ENCODE measurements around the gene HOXB3.

HOXB3 gene

DNA sequence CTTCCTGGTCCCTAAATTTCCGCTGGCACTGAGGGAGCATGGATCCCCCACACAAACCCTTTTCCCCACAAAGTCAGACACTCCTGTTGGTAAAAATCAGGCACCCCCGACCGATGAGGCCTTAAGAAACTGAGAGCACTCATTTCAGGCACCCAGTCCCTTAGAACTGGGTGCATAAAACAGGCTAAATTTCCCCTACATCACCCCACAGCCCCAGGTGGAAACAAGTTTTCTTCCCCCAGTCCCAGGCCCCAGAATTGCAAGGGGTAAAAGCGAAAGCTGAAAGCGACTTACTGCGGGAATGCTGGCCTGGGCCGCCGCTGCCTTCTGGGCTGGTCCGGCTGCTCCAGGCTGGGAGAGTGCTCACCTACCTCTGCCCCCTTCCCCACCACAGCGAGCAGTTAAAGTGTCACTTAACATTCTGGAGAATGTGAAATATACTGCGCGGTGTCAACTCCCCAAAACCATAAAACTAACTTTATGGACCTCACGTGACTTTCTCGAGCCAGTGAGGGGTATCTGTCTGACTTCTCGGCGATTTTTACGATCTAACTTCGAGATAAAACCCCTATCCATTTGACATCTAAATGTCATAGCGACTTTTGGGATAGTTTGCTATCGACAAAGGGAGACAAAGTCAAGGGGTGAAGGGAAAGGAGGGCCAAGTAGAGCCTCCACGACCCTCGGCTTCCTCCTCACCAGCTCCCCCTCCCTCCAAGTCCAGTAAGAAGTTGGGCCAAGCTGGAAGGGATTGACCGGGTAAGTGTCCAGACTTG is at the start of gene HOXB3:
HOXB3 (minus strand) TSS at position 411 of the 776 bp plus-strand sequence. CDS start 37,767 bp downstream, outside the sequence.
- peaks cover 59% of the 10 kb centered on the region for H3K4me1 Mint-ChIP-seq
- DNase-seq (no peak), ATAC-seq (no peak)
- H3K27ac Mint-ChIP-seq, result no peak within 1 kb of the TSS
- H3K9me3 Mint-ChIP-seq, result no peaks in the 10 kb centered on the region
- peaks cover 100% of the 10 kb centered on the region for H3K27me3 Mint-ChIP-seq
- peak within 1 kb of the TSS in 1 of 2 donors; percentile 28 for H3K4me3 Mint-ChIP-seq

DNA sequence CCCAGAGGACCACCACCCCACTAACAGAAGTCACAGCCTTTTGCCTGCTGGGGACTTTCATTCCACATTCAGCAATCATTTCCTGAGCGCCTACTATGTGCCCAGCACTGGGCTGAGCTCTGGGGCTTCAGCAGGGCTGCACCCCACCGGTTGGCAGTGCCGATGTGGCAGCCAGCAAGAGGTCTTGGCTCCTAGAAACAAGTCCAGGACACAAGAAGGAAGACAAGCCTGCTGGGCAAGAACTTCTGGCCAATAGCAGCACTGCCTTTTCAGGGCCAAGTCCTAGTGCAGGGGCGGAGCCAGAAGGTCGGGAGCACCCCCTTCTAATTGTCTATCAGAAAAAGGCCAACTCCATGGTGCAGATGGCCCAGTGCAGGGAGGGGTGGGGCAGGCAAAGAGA is 49.1 kb upstream of the HOXB3 start:
- H3K27me3 Mint-ChIP-seq, result peaks cover 100% of the 10 kb centered on the region
- H3K27ac Mint-ChIP-seq, result no peak overlapping the region
- H3K4me3 Mint-ChIP-seq, result no peak overlapping the region
- DNase-seq, result no peak
- ATAC-seq, result no peak
- peaks cover 40% of the 10 kb centered on the region for H3K4me1 Mint-ChIP-seq
- H3K9me3 Mint-ChIP-seq, result no peaks in the 10 kb centered on the region

DNA sequence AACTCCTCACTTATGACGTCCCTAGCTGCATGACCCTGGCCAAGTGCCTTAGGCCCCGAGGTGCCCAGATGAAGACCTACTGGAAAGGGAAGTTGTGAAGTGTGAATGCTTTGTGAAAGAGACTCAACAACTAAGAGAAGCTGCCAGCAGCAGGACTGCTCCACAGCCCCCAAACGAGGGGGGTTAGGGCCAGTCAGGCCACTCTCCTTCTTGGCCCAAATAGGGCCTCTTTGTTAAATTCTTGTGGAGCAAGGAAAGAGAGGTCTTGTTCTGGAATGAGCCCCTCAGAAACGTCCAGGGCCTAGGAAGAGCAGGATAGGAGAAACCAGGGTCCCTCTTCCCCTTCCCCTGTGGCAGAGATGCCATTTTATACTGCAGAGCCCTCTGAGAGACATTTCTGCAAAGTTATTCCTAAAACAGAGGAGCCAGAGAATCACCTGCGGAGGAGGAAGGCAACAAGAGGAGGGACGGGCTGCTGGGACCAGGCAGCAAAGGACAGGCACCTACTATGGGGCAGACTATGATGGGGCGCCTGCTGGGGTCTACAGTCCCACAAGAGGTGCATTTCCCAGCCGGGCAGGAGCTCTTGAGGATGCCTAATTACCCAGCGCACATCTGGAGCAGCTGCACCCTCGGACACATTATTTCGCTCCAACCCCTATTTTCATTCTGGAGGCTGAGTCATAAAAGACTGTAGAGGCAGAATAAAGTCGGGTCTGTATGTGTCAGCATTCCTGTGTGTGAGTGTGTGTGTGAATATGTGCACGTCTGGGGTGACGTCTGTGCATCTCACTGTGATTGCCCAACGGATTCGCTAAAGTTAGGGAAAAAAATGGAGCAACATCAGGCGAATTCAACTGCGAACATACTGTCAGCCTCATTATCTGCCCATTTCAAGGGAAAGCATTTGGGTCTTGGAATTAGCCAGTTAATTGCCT is 47.6 kb upstream of the HOXB3 start:
- DNase-seq, result peak in 1 of 2 donors; percentile 1
- Mint-ChIP-seq H3K9me3 (no peaks in the 10 kb centered on the region), H3K27me3 (peaks cover 100% of the 10 kb centered on the region), H3K4me3 (no peak overlapping the region), H3K4me1 (peaks cover 45% of the 10 kb centered on the region), H3K27ac (no peak overlapping the region)
- no peak for ATAC-seq

DNA sequence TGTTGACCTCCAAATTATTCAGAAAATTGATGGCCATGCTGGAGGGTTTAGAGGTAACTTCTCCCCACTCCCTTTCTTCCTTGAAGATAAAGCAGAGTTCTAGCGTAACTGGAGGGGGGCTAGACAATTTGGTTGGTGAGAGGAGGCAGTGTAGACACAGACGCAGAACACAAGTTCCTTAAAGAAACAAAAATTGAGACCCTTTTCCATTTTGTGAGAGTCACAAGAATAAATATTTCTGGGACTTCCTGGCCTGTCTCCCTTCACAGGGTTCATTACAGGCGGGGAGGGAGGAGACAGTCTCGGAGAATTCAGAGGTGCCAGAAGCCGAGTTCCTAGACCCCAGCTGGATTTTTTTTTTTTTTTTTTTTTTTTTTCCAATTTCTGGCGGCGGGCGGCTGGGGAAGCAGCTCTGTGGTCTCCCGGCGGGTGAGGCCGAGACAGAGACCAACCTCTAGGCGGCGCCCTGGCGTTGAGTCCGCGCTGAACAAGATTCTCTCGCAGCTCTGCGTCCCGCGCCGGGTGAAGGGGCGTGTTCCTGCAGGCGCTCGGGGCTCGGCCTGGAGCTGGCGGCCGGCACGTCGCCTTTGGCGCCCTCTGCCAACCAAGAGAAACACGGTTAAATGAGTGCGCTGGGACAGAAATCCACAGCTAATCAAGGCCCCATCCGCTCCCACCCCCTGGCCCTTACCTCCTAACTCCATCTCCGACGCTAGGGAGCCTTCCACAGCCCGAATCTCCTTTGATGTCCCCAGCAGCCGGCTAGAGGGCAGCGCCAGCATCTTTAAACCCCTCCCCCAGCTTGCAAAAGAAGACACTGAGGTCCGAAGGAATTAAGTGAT is 46.4 kb upstream of the HOXB3 start:
- Mint-ChIP-seq H3K4me1 (peaks cover 37% of the 10 kb centered on the region), H3K27me3 (peaks cover 100% of the 10 kb centered on the region), H3K27ac (no peak overlapping the region), H3K4me3 (peak overlapping the region in 1 of 2 donors; percentile 62), H3K9me3 (no peaks in the 10 kb centered on the region)
- ATAC-seq (peak; percentile 89), DNase-seq (peak; percentile 79 to 82)

DNA sequence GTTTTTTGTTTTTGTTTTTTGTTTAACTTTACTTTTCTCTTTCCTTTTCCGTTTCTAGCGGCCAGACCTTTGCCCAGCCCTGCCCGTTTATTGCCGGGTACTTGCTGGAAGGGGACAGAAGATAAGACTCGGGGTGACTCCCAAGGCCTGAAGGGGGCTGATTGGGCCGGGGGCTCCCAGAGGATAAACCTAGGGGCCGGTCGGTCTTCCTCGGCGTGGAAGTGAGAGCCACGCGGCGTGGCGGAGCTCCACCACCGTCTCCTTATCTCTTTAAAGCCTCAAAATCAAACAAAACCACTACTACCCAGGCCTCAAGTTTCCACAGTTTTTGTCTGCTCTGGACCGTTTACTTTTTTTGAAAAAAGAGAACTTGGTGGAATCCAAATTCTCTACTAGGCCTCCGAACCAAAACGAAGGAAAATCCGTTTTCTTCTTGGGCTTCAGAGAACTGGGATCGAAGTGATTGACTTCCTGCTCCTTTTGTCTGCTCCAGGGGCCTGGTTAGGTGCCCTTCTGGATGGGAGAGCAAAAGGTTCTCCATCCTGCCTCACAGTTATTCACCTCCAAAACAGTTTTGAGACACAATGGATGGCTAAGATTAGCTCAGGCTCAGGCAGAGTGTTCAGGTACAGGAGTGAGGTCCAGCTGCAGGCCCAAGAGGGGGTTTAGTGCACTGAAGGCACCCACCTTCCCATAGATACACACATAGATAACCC is 44.6 kb upstream of the HOXB3 start:
- DNase-seq (no peak), ATAC-seq (no peak)
- peaks cover 100% of the 10 kb centered on the region for H3K27me3 Mint-ChIP-seq

DNA sequence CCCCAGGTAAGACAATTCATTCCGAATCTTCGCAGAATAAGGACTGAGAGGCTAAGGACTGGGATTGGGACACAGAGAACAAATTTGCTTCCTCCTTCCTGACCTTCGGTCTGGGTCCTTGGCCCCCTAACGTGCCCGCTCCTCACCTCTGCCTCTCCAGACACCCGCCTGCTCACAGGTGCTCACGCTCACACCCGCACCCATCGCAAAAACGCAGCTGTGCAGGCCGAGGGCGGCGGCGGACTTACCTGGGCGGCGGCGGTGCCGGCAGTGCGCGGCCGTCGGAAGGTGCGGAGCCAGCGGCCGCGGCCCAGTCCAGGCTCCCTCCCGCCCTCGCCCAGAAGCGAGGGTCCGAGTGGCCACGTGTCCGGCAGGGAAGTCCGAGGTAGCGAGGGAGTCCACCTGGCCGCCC is 43.2 kb upstream of the HOXB3 start:
- Mint-ChIP-seq H3K9me3 (no peaks in the 10 kb centered on the region), H3K27me3 (peaks cover 100% of the 10 kb centered on the region), H3K27ac (no peak overlapping the region), H3K4me1 (peaks cover 34% of the 10 kb centered on the region), H3K4me3 (peak overlapping the region; percentile 17 to 76)
- DNase-seq (no peak), ATAC-seq (no peak)

More for the DNA sequence above, 44.6 kb upstream of the HOXB3 start:
- Mint-ChIP-seq H3K9me3 (no peaks in the 10 kb centered on the region), H3K27ac (no peak overlapping the region), H3K4me1 (peaks cover 33% of the 10 kb centered on the region), H3K4me3 (peak overlapping the region; percentile 70 to 76)

DNA sequence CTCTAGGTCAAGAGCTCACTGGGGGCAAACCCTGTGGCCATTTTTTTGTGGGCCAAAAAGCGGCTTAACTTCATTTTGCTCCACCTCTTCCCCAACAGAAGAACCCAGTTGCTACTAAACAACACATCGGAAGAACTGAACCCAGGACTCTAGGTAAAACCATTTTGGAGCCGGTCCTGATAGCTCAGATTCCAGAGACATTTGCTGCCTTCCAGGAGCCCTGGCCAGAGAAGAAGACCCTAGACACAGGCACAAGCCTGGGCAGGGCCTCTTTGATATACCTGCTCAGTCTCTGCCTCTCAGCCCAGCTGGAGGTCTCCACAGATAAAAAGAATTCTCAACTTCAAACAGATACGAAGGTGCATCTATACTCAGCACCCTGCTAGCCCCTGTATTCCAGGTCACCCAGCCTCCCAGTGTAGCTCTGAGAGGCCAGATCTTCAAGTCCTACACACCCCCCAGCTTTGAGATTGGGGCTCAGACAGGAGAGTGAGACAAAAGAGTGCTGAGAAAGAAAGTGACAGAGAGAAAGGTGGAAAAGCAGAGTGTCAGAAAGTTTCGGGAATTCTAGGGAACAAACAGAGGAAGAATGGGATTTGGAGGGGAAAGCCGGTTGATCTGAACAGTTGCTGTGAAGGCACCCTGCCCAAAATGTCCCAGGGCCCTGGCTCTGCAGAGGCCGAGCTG is 42.7 kb upstream of the HOXB3 start:
- H3K4me3 Mint-ChIP-seq, result peak overlapping the region; percentile 3 to 17
- peaks cover 38% of the 10 kb centered on the region for H3K4me1 Mint-ChIP-seq
- ATAC-seq (no peak), DNase-seq (no peak)
- no peaks in the 10 kb centered on the region for H3K9me3 Mint-ChIP-seq
- no peak overlapping the region for H3K27ac Mint-ChIP-seq
- peaks cover 100% of the 10 kb centered on the region for H3K27me3 Mint-ChIP-seq

DNA sequence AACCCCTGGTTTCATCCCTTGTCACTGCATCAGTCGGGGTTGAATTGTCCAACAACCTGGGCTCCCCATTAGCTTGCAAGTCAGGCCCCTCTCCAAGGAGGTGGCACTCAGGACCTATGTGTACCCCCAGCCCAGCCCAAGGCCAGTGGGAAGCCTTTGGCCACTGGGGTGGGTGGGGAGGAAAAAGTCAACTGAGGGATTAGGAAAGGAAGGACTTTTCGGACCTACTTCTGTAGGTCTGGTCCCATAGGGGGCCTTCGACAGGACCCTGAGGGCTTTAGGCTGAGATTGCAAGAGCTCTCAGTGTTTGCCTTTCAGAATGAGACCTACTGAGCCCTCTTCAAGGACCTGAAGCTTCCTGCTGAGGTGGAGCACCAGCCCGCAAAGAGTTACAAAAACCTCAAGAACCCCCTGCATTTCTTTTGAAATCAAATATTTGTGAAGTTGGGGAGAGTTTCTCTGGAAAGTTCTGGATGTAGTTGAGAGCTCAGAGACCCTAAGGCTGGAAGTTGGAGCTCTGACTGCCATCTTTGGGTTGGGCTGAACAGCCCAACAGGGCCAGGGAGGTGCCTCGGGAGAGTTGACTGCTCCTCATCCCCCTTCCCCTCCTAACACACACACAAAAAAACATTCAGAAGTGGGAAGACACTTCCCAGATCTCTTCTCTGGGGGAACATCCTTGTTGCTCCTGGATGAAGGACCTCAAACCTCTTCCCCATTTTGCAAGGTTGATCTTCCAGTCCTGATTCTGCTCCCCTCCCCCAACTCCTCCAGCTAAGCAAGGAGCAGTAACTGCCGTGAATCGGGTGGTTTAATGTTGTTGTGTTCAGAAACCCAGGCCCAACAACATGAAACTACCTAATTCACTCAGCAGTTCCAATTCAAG is 41.9 kb upstream of the HOXB3 start:
- no peaks in the 10 kb centered on the region for H3K9me3 Mint-ChIP-seq
- DNase-seq, result no peak
- H3K4me3 Mint-ChIP-seq, result no peak overlapping the region
- peaks cover 39% of the 10 kb centered on the region for H3K4me1 Mint-ChIP-seq
- H3K27ac Mint-ChIP-seq, result no peak overlapping the region
- peaks cover 100% of the 10 kb centered on the region for H3K27me3 Mint-ChIP-seq
- no peak for ATAC-seq

DNA sequence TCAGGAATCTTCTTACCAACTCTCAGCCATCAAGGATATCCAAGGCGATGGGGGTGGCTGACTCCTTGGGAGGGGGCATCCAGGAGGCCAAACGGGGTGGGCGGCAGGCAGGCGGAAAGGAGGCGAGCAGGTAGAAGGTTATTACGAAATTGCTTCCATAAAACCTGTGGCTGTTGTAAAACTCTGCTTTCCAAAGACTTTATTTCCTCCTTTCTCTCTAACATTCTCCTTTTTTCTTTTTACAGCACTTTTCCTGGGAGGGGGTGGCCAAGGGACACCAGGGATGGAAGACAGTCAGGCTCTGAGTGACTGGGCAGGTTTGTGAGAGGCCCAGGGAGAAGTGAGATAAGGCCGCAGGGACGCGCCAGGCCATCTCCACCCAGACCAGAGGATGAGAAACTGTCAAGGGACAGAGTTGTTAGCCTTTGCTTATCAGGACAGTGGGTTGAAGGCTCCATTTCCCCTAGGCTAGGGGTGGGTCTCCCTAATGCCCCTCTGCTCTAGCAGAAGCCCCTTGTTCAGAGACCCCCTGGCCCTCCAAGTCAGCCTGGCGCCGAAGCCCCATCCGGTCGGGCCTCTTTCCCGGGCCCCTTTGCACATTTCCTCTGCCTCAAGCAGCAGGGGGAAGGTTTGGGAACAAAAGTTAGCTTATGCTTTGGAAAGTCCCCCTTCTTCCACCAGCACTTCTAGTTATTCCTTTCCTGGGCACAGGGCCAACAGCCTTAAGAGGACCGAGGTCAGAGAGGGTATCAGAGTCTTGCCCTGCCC is 41.1 kb upstream of the HOXB3 start:
- ATAC-seq (no peak), DNase-seq (no peak)
- Mint-ChIP-seq H3K4me3 (no peak overlapping the region), H3K27me3 (peaks cover 99% of the 10 kb centered on the region), H3K27ac (no peak overlapping the region), H3K9me3 (no peaks in the 10 kb centered on the region), H3K4me1 (peaks cover 38% of the 10 kb centered on the region)

DNA sequence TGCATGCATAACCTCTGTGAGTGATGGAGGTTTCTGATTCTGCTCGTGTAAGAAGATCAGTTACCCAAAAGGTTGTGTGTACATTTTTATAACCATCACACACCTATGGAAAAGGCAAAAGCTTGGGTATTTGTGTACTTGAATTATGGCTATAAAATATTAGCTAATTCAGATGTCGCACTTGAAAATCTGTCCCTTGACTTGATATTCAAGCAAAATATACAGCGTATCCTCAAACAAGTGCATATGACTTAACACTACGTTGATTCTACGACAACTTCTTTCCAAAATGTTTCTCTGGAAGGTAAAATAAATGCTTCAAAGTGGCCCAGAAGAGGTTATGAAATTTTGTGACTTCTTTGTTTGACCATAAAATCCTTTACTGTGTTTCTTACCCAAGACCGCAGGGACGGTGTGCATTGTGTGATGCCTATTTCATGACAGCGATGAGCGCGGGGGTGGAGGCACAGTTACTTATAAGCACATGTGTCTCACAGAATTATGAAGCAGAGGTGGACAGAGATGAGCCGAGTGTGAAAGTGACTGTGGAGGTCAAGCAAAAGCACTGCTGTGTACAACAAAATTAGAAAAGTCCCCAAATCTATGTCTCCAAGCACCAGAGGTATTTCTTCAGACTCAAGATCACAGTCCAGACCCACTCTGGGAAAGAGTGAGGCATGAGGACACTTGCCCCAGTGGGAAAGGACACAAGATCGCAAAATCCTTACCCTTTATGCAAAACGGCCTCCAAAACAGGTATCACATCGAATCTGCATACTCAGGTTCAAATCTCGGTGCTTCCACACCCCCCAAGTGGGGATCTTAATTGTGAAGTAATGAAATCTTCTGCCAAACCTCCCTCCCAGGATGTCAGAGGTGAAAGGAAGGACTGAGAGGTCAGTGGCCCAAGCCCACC is 40.2 kb upstream of the HOXB3 start:
- DNase-seq (no peak), ATAC-seq (no peak)
- H3K4me1 Mint-ChIP-seq, result peaks cover 42% of the 10 kb centered on the region
- no peak overlapping the region for H3K27ac Mint-ChIP-seq
- H3K4me3 Mint-ChIP-seq, result no peak overlapping the region
- H3K27me3 Mint-ChIP-seq, result peaks cover 98% of the 10 kb centered on the region
- no peaks in the 10 kb centered on the region for H3K9me3 Mint-ChIP-seq

DNA sequence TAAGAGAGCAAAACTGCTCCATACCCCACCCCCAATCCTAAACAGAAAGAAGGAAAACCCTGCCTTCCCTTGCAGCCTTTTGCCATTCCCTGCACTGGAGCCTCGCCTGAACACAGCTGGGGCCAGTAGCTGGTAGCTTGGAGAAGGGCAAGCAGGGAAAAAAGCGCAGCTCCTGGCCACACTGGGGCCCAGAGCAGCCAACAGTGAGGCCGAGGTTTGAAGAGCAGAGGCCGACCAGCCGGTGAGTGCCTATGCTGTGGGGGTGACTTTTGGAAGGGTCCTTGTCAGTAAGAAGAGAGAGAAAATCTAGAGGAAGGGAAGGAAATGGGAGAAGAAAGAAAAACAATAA is 39.3 kb upstream of the HOXB3 start:
- H3K4me3 Mint-ChIP-seq, result no peak overlapping the region
- DNase-seq (no peak), ATAC-seq (no peak)
- no peaks in the 10 kb centered on the region for H3K9me3 Mint-ChIP-seq
- peaks cover 36% of the 10 kb centered on the region for H3K4me1 Mint-ChIP-seq
- peaks cover 94% of the 10 kb centered on the region for H3K27me3 Mint-ChIP-seq
- H3K27ac Mint-ChIP-seq, result no peak overlapping the region

DNA sequence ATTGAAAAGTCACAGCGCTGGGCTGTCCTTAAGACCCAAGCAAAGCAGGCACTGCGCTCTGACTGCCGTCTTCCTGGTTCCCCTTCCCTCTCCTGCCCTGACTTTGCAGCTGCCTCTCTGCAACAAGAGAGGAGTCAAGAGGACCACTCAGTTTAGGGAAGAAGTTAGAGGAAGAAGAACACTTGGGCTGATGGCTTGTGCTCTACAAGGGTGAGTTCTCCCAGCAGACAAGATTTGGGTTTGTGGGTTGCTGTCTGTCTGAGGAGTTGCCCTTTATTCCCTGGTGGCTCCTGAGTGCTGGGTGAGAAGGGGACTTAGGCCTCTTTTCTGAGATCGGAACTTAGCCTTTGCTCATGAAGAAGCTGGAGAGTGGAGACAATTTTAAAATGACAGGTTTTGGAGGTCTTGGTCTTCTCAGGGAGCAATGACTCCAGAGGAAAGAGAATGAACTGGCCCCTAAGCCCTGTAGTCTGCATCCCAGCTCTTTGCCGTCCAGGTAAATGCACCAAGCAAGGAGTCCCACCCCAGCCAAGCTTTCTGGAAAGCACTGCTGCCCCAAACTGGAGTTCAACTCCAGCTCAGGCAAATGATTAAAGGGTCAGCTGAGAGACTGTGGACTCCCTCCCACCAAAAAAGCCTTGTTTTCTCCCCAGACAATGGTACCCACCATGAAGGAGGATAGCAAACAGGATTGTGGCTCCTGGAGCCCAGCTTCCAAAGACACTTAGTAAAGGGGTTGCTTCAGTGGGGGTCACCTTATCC is 38.8 kb upstream of the HOXB3 start:
- Mint-ChIP-seq H3K27me3 (peaks cover 94% of the 10 kb centered on the region), H3K4me1 (peaks cover 31% of the 10 kb centered on the region), H3K9me3 (no peaks in the 10 kb centered on the region), H3K27ac (no peak overlapping the region), H3K4me3 (no peak overlapping the region)
- ATAC-seq (no peak), DNase-seq (no peak)
